ENCODE data around the gene EPS8L3.

The EPS8L3 gene

DNA sequence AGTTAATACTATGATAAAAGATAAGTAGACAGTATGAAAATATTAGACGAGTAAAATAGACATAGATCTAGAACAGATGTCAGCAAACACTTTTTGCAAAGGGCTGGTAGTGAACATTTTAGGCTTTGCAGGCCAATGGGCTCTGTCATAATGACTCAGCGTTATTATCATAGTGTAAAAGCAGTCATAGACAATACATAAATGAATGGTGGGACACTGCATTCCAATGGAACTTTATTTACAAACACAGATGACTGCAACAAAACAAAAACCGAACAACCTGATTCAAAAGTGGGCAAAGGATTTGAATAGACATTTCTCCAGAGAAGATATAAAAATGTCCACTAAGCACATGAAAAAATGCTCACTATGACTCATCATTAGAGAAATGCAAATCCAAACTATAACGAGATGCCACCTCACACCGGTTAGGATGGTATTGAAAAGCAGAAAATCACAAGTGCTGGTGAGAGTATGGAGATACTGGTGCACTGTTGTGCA, 44.3 kb downstream of the EPS8L3 start:
- Histone ChIP-seq H3K4me2 (ENCODE audit: low read depth, low read length) (peak overlapping the region; percentile 29; the same call in 1 of the 2 replicates), H3K4me3 (ENCODE audit: low read length) (no peak overlapping the region), H4K20me1 (ENCODE audit: insufficient read depth, low read length) (no peaks in the 10 kb centered on the region), H3K9ac (ENCODE audit: low read length) (no peak overlapping the region), H3F3A (ENCODE audit: insufficient read depth, low read length) (no peaks in the 10 kb centered on the region), H3K36me3 (replicated peaks; ENCODE audit: insufficient read depth, low read length) (no peaks in the 10 kb centered on the region), H3K4me1 (ENCODE audit: low read length) (no peaks in the 10 kb centered on the region), H3K9me2 (replicated peaks; ENCODE audit: insufficient read depth, low read length) (no peaks in the 10 kb centered on the region), H3K27ac (ENCODE audit: low read length) (0 out of 2 replicates have a peak overlapping the region, but pooled peaks have one; percentile 10), H3K9me3 (replicated peaks; ENCODE audit: insufficient read depth, low read length) (no peaks in the 10 kb centered on the region), H3K79me2 (ENCODE audit: low read length) (no peaks in the 10 kb centered on the region), H3K27me3 (replicated peaks; ENCODE audit: insufficient read depth, low read length) (no peaks in the 10 kb centered on the region), H2AFZ (ENCODE audit: low read length) (no peak overlapping the region)
- peak; percentile 28 for DNase-seq
- TF ChIP-seq EZH2phosphoT487 (IDR thresholded peaks at IDR 0.05; ENCODE audit: low read length) (no peak), EZH2 (optimal IDR thresholded peaks at IDR 0.05; ENCODE audit: low read depth, low read length) (no peak)
- TF ChIP-seq, protein P1, sequence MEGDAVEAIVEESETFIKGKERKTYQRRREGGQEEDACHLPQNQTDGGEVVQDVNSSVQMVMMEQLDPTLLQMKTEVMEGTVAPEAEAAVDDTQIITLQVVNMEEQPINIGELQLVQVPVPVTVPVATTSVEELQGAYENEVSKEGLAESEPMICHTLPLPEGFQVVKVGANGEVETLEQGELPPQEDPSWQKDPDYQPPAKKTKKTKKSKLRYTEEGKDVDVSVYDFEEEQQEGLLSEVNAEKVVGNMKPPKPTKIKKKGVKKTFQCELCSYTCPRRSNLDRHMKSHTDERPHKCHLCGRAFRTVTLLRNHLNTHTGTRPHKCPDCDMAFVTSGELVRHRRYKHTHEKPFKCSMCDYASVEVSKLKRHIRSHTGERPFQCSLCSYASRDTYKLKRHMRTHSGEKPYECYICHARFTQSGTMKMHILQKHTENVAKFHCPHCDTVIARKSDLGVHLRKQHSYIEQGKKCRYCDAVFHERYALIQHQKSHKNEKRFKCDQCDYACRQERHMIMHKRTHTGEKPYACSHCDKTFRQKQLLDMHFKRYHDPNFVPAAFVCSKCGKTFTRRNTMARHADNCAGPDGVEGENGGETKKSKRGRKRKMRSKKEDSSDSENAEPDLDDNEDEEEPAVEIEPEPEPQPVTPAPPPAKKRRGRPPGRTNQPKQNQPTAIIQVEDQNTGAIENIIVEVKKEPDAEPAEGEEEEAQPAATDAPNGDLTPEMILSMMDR (IDR thresholded peaks at IDR 0.05; ENCODE audit: low read length): no peak

- Histone ChIP-seq H3K79me2 (ENCODE audit: low read length) (no peaks in the 10 kb centered on the region), H3K9ac (ENCODE audit: low read length) (no peak overlapping the region), H3K27me3 (replicated peaks; ENCODE audit: insufficient read depth, low read length) (no peaks in the 10 kb centered on the region), H3K4me2 (ENCODE audit: low read depth, low read length) (no peak overlapping the region), H2AFZ (ENCODE audit: low read length) (no peak overlapping the region), H3K4me3 (ENCODE audit: low read length) (no peak overlapping the region), H3F3A (ENCODE audit: insufficient read depth, low read length) (no peaks in the 10 kb centered on the region), H4K20me1 (ENCODE audit: insufficient read depth, low read length) (no peaks in the 10 kb centered on the region), H3K9me2 (replicated peaks; ENCODE audit: insufficient read depth, low read length) (no peaks in the 10 kb centered on the region), H3K27ac (ENCODE audit: low read length) (no peak overlapping the region), H3K9me3 (replicated peaks; ENCODE audit: insufficient read depth, low read length) (no peaks in the 10 kb centered on the region), H3K36me3 (replicated peaks; ENCODE audit: insufficient read depth, low read length) (no peaks in the 10 kb centered on the region), H3K4me1 (ENCODE audit: low read length) (no peaks in the 10 kb centered on the region)
- DNase-seq: no peak
- TF ChIP-seq, protein P1 (IDR thresholded peaks at IDR 0.05; ENCODE audit: low read length): no peak
- TF ChIP-seq EZH2phosphoT487 (IDR thresholded peaks at IDR 0.05; ENCODE audit: low read length) (no peak), EZH2 (optimal IDR thresholded peaks at IDR 0.05; ENCODE audit: low read depth, low read length) (no peak)
These were observed 45.2 kb downstream of the EPS8L3 start for GRCh38 chr1:109718495-109718894.

DNA sequence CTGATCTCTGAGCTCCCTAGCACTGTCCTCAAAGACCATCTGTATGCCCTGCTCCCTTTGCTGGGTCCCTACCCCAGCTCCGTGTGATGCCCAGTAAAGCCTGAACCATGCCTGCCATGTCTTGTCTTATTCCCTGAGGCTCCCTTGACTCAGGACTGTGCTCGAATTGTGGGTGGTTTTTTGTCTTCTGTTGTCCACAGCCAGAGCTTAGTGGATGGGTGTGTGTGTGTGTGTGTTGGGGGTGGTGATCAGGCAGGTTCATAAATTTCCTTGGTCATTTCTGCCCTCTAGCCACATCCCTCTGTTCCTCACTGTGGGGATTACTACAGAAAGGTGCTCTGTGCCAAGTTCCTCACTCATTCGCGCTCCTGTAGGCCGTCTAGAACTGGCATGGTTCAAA, 46.0 kb downstream of the EPS8L3 start:
- H3K79me2 ChIP-seq (ENCODE audit: low read length): no peaks in the 10 kb centered on the region
- no peak for DNase-seq
- TF ChIP-seq, protein P1 (IDR thresholded peaks at IDR 0.05; ENCODE audit: low read length): no peak
- TF ChIP-seq EZH2 (optimal IDR thresholded peaks at IDR 0.05; ENCODE audit: low read depth, low read length): no peak
- no peak for TF ChIP-seq EZH2phosphoT487 (IDR thresholded peaks at IDR 0.05; ENCODE audit: low read length)
- no peaks in the 10 kb centered on the region for H3K36me3 ChIP-seq (replicated peaks; ENCODE audit: insufficient read depth, low read length)
- H3K9ac ChIP-seq (ENCODE audit: low read length): no peak overlapping the region
- H2AFZ ChIP-seq (ENCODE audit: low read length): no peak overlapping the region
- H3K4me2 ChIP-seq (ENCODE audit: low read depth, low read length): no peak overlapping the region
- no peaks in the 10 kb centered on the region for H3K9me2 ChIP-seq (replicated peaks; ENCODE audit: insufficient read depth, low read length)
- H4K20me1 ChIP-seq (ENCODE audit: insufficient read depth, low read length): no peaks in the 10 kb centered on the region
- no peak overlapping the region for H3K4me3 ChIP-seq (ENCODE audit: low read length)
- no peaks in the 10 kb centered on the region for H3K27me3 ChIP-seq (replicated peaks; ENCODE audit: insufficient read depth, low read length)
- no peaks in the 10 kb centered on the region for H3F3A ChIP-seq (ENCODE audit: insufficient read depth, low read length)
- no peak overlapping the region for H3K27ac ChIP-seq (ENCODE audit: low read length)
- no peaks in the 10 kb centered on the region for H3K9me3 ChIP-seq (replicated peaks; ENCODE audit: insufficient read depth, low read length)
- H3K4me1 ChIP-seq (ENCODE audit: low read length): no peaks in the 10 kb centered on the region

Data from MM.1S (cell line).